SK-N-SH (cell line): Measurements from ENCODE around the gene ZGPAT. TPM values are rescaled to one million over a fixed set of nuclear protein-coding genes. Genes with fewer than 3 reads are reported as not detected.

Source experiments
- CTCF ChIA-PET: fragments of 300-600, 350-600 bp; formaldehyde crosslinking; extraction: SDS; loops from one replicate; lab custom pipeline; 2021; lab: Yijun Ruan, JAX
- POLR2A ChIA-PET: fragments of 350-600 bp; sonication (Branson Sonifier 250); formaldehyde crosslinking; extraction: SDS; loops from one replicate; lab custom pipeline; 2020; ENCODE audit warnings: antibody characterized with exemption, inconsistent platforms; lab: Yijun Ruan, JAX
- DNase-seq: peaks from one replicate; pipeline ENCODE4 v3.0.0; 2012
- H2AFZ ChIP-seq: fragments of 200-600 bp; sonication (generic); 2 replicates; pipeline ENCODE4 v1.8.1; 2016; ENCODE audit warnings: antibody characterized with exemption, mild to moderate bottlenecking, low read depth
- H3F3A ChIP-seq: fragments of 200-600 bp; sonication (generic); replicated peaks from 2 replicates; pipeline ENCODE3; 2016; ENCODE audit warnings: antibody characterized with exemption, mild to moderate bottlenecking; ENCODE audit not compliant: insufficient read depth
- H3K27ac ChIP-seq, 2 experiments: fragments of 200-500 bp in 1 of 2; fragments of 200-600 bp in 1 of 2; sonication (Bioruptor generic) in 1 of 2; sonication (generic), shearing (Covaris generic) in 1 of 2; 2 replicates each; pipeline versions ENCODE4 v1.5.1 to v1.6.1; 2014 to 2016; ENCODE audit warnings: low read depth in 2 of 2, inconsistent platforms in 1 of 2, low read length in 1 of 2, mild to moderate bottlenecking in 1 of 2, mixed read lengths in 1 of 2
- H3K27me3 ChIP-seq: fragments of 200-600 bp; sonication (generic), shearing (Covaris generic); 2 replicates; pipeline ENCODE4 v1.6.1; 2016; ENCODE audit warnings: mixed run types; ENCODE audit not compliant: insufficient read depth
- H3K36me3 ChIP-seq, 2 experiments: fragments of 200-500 bp in 1 of 2; fragments of 200-600 bp in 1 of 2; sonication (Bioruptor generic) in 1 of 2; sonication (generic) in 1 of 2; replicated peaks in 1 of 2; 2 replicates each; pipeline versions ENCODE3 to v1.5.1; 2014 to 2016; ENCODE audit warnings: low read length in 1 of 2, mild to moderate bottlenecking in 1 of 2; ENCODE audit not compliant: insufficient read depth in 2 of 2, control insufficient read depth in 1 of 2
- H3K4me1 ChIP-seq, 2 experiments: fragments of 200-500 bp in 1 of 2; fragments of 200-600 bp in 1 of 2; sonication (Bioruptor generic) in 1 of 2; sonication (generic), shearing (Covaris generic) in 1 of 2; 2 replicates each; pipeline versions ENCODE4 v1.5.1 to v1.6.1; 2014 to 2016; ENCODE audit warnings: low read depth in 1 of 2, low read length in 1 of 2, mixed run types in 1 of 2; ENCODE audit not compliant: insufficient read depth in 2 of 2, control insufficient read depth in 1 of 2
- H3K4me2 ChIP-seq: fragments of 200-600 bp; sonication (generic), shearing (Covaris generic); 2 replicates; pipeline ENCODE4 v1.6.1; 2017; ENCODE audit warnings: mixed run types
- H3K4me3 ChIP-seq, 2 experiments: fragments of 200-500 bp in 1 of 2; fragments of 200-600 bp in 1 of 2; sonication (Bioruptor generic) in 1 of 2; sonication (generic), shearing (Covaris generic) in 1 of 2; 2 replicates each; pipeline versions ENCODE4 v1.5.1 to v1.8.1; 2014 to 2016; ENCODE audit warnings: low read depth in 2 of 2, inconsistent platforms in 1 of 2, low read length in 1 of 2, mild to moderate bottlenecking in 1 of 2, mixed read lengths in 1 of 2, moderate library complexity in 1 of 2
- H3K79me2 ChIP-seq: fragments of 200-600 bp; sonication (generic); 2 replicates; pipeline ENCODE4 v1.8.1; 2017; ENCODE audit warnings: mild to moderate bottlenecking; ENCODE audit not compliant: insufficient read depth
- H3K9ac ChIP-seq: fragments of 200-600 bp; sonication (generic); 2 replicates; pipeline ENCODE4 v1.6.1; 2017; ENCODE audit warnings: mixed run types
- H3K9me2 ChIP-seq: fragments of 200-600 bp; sonication (generic); 2 replicates; pipeline ENCODE4 v1.6.1; 2017; ENCODE audit warnings: mixed run types
- H3K9me3 ChIP-seq: fragments of 200-600 bp; sonication (generic); 2 replicates; pipeline ENCODE4 v1.6.1; 2017; ENCODE audit warnings: mixed run types, mild to moderate bottlenecking, moderate library complexity
- H4K20me1 ChIP-seq: fragments of 200-600 bp; sonication (generic); 2 replicates; pipeline ENCODE4 v1.6.1; 2017; ENCODE audit warnings: mild to moderate bottlenecking, mixed run types; ENCODE audit not compliant: insufficient read depth
- CHD2 ChIP-seq: fragments of 150-350 bp; IDR thresholded peaks from 2 replicates; pipeline ENCODE4 v1.6.1; 2018; ENCODE audit warnings: low read length; ENCODE audit not compliant: partially characterized antibody
- CTCF ChIP-seq: fragments of 200-600 bp; sonication (generic); IDR thresholded peaks from 2 replicates; pipeline ENCODE4 v1.6.1; 2017; ENCODE audit warnings: antibody characterized with exemption, mild to moderate bottlenecking, moderate library complexity
- ELF1 ChIP-seq: IDR thresholded peaks from 2 replicates; pipeline ENCODE4 v1.4.0; 2012
- EZH2phosphoT487 ChIP-seq: fragments of 200-600 bp; sonication (generic); IDR thresholded peaks from 2 replicates; pipeline ENCODE4 v1.6.1; 2017; ENCODE audit warnings: low read depth, mixed run types, mild to moderate bottlenecking, antibody characterized with exemption, moderate library complexity, borderline replicate concordance
- GABPA ChIP-seq: IDR thresholded peaks from 2 replicates; pipeline ENCODE4 v1.4.0; 2012; ENCODE audit warnings: low read depth, mild to moderate bottlenecking
- GATA2 ChIP-seq: sonication (generic); formaldehyde crosslinking; IDR thresholded peaks from 2 replicates; pipeline ENCODE4 v1.5.0; 2020; ENCODE audit warnings: mild to moderate bottlenecking, missing genetic modification reagents
- IRF3 ChIP-seq: fragments of 150-350 bp; IDR thresholded peaks from 2 replicates; pipeline ENCODE4 v1.6.1; 2016; ENCODE audit warnings: mild to moderate bottlenecking, low read depth, low read length
- RAD21 ChIP-seq: IDR thresholded peaks from 2 replicates; pipeline ENCODE4 v1.6.1; 2012; ENCODE audit warnings: mild to moderate bottlenecking, low read length
- REST ChIP-seq: IDR thresholded peaks from 2 replicates; pipeline ENCODE4 v1.6.1; 2012; ENCODE audit warnings: mild to moderate bottlenecking, low read depth, low read length, moderate library complexity
- SMC3 ChIP-seq: IDR thresholded peaks from 2 replicates; pipeline ENCODE4 v1.6.1; 2012; ENCODE audit warnings: low read depth, low read length, improper control_type of control experiment
- TCF12 ChIP-seq: IDR thresholded peaks from 2 replicates; pipeline ENCODE4 v1.4.0; 2012
- TEAD4 ChIP-seq: IDR thresholded peaks from 2 replicates; pipeline ENCODE4 v1.4.0; 2012; ENCODE audit warnings: mild to moderate bottlenecking, borderline replicate concordance; ENCODE audit not compliant: insufficient read depth
- USF1 ChIP-seq: IDR thresholded peaks from 2 replicates; pipeline ENCODE4 v1.4.0; 2012; ENCODE audit warnings: low read depth, borderline replicate concordance
- USF2 ChIP-seq: fragments of 150-350 bp; IDR thresholded peaks from 2 replicates; pipeline ENCODE4 v1.6.1; 2017; ENCODE audit warnings: antibody characterized with exemption, low read length, low read depth, borderline replicate concordance
- YY1 ChIP-seq: IDR thresholded peaks from 2 replicates; pipeline ENCODE4 v1.4.0; 2012; ENCODE audit warnings: low read depth, mild to moderate bottlenecking
- WGBS: methylation state at CpG from one replicate; pipeline ENCODE4 v1.1.6; 2017; ENCODE audit warnings: low lambda C conversion rate; 5-methylcytosine and 5-hydroxymethylcytosine counted together
- polyA plus RNA-seq, 3 experiments: library from polyadenylated mRNA; depleted of rRNA; stranded (reverse); fragments of >200 nt; gene quantifications; 2 replicates each; pipeline ENCODE4 v1.2.3, GENCODE V29; 2012

The ZGPAT gene
- polyA plus RNA-seq, 1 of the 3 experiments (the other 2 are of a cell fraction), result 33.7 TPM

- TF ChIP-seq USF2 (no peak), SMC3 (no peak), YY1 (no peak), CHD2 (no peak), EZH2phosphoT487 (no peak), ELF1 (no peak), GATA2 (no peak), GABPA (no peak), USF1 (no peak), TEAD4 (no peak), IRF3 (no peak), RAD21 (no peak), REST (no peak), CTCF (no peak), TCF12 (no peak)
- Histone ChIP-seq H3K4me3 (no peak overlapping the region), H3K9ac (no peak overlapping the region), H3K27ac (no peak overlapping the region), H3F3A (no peaks in the 10 kb centered on the region), H2AFZ (no peak overlapping the region), H3K36me3 (no peaks in the 10 kb centered on the region), H3K4me2 (no peak overlapping the region), H3K4me1 (peaks cover 0 to 10% of the 10 kb centered on the region in 2 experiments; a peak in 1 of 4 replicates), H3K9me3 (no peaks in the 10 kb centered on the region), H3K27me3 (no peaks in the 10 kb centered on the region), H4K20me1 (no peaks in the 10 kb centered on the region), H3K79me2 (no peaks in the 10 kb centered on the region), H3K9me2 (no peaks in the 10 kb centered on the region)
- CTCF ChIA-PET, result interaction anchor here (1.2 to 1.6 kb wide), 2 partner anchors 20 to 30 kb away, joined by 5 read pairs; no protein-coding TSS in a partner anchor
- WGBS, result 73% methylated on average over 17 of the region's 18 CpGs
- no peak for DNase-seq
- POLR2A ChIA-PET, result no interaction called here
These were observed 48.3 kb downstream of the ZGPAT start for GRCh38 chr20:63755933-63756647.
